ENCODE results near the gene ZRANB1.
"Not testable (repeated sequence)": the region's sequence is repeated elsewhere in the genome, so short reads cannot be mapped to it uniquely, and the experiment has no call there.

Gene ZRANB1

GRCh38 chr10:124941823-124942222, at the start of gene ZRANB1:
ZRANB1 (plus strand) TSS chr10:124942123; CDS start chr10:124942494, 371 bp downstream.
- no peak for DNase-seq

GRCh38 chr10:124892905-124893304, 49.0 kb upstream of the ZRANB1 start:
- no peak for DNase-seq

- DNase-seq = no peak
Measured at GRCh38 chr10:124894569-124895215, 47.2 kb upstream of the ZRANB1 start.

GRCh38 chr10:124896751-124897150, 45.2 kb upstream of the ZRANB1 start:
- no peak for DNase-seq

- no peak for DNase-seq
Measured at GRCh38 chr10:124898471-124898870, 43.5 kb upstream of the ZRANB1 start.

DNA sequence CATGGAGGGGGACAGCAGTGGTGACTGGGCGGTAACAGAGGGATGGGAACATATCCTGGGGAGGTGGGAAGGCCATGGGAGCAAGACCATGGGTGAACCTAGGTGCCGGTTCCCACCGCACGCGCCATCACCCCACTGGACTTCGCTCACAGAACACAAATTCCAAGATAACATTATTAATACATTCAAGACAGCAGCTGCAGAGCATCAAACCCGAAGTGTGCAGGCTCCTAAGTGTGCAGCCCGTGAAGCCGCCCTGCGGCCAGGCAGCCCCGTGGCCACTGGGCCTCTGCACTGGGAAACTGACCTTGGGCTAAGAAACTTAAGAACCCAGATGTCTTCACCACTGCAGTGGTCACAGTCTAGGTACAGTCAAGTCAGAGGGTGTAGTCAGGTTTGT, 42.8 kb upstream of the ZRANB1 start:
- DNase-seq = no peak

DNA sequence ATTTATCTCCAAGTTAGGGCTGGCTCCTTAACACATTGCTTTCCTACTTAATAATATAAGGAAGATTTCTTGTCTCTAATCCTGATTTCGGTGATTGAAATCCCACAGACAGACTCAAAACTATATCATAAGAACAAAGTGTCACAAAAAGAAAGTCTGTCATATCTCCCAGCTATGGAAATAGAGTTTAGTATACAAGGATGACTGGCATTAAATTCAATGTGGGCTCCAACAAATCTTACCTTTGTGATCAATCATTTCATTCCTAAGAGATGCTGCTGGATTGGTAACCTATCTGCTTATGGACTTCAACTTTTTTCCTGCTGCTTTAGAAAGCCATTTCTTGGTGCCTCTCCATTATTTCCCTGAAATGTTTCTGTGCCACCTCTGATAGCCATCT, 39.5 kb upstream of the ZRANB1 start:
- no peak for DNase-seq

DNA sequence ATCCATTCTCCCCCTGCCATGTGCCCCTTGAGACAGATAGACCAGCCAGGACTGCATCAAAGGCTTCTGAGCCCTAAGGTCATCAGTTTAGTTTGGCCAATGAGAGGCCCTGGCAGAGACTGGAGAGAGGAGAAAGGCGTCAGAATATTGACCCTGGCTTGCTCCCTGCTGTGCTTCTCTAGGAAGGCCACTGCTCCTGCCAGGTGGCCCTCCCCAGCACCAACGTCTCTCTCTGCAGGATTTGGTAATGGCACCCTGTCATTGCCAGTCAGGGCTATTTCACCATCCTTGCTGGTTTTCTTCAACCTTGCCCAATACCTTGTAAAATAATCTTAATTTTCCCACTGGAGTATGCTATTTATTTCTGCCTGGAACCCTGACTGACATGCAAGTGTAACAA, 38.8 kb upstream of the ZRANB1 start:
- DNase-seq = no peak

DNA sequence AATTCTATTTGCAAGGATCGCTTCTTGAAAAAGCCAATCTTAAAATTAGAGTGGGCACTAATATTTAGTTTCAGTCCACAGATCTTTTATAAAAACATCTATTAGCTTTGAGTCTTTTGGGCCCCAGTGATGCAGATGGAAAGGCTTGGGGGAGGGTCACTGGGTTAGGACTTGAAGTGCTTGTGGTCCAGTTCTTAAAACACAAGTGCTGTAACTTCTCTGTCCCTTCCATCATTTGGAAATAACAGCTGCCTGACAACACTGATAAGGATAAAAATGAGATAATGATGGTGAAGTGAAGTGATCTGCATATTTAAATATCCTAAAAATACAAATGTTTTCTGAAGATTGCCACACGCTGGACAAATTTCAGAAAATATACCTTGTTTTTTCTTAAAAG, 37.1 kb upstream of the ZRANB1 start:
- DNase-seq = no peak

- no peak for DNase-seq
Measured at GRCh38 chr10:124906551-124907001, 35.3 kb upstream of the ZRANB1 start.

DNA sequence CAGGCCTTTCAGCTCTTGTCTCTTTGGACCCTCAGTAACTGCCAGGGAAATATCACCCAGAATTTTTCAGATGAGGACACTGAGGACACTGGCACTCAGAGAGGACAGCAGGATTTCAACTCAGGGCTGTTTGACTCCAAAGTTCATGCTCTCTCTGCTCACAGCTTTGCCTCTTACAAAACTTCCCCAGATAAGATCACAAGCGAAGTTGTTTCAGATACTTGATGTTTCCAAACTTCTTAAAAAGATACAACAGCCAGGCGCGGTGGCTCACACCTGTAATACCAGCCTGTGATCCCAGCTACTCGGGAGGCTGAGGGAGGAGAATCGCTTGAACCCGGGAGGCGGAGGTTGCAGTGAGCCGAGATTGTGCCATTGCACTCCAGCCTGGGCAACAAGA, 32.4 kb upstream of the ZRANB1 start:
- DNase-seq = no peak

GRCh38 chr10:124911124-124912067, 30.5 kb upstream of the ZRANB1 start:
- no peak for DNase-seq

DNA sequence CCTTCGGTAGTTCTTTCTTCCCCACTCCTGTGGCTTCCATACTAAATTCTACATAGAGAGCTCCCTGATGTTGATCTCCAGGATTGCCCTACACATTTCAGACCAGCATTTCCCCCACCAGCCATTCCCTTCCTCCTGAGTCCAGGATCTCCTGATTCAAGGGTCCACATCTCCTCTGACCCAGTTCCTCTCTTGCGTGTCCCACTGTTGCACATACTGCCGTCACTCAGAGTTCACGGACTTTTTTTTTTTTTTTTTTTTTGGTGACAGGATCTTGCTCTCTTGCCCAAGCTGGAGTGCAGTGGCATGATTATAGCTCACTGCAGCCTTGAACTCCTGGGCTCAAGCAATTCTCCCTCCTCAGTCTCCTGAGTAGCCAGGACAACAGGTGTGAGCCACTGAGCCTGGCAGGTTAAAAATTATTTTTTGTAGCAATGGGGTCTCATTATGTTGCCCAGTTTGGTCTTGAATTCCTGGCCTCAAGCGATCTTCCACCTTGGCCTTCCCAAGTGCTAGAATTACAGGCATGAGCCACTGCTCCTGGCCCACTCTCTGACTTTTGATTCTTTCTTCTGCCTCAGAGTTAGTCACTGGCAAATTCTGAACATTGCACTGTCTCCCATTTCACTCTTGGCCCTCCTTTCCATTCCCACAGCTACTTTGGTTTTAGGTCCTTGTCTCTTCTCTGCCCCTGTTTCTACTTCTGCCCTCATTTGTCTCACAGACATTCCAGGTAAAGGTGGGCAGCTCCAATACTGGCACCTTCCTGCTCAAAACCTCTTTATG, 29.6 kb upstream of the ZRANB1 start:
- no peak for DNase-seq

DNA sequence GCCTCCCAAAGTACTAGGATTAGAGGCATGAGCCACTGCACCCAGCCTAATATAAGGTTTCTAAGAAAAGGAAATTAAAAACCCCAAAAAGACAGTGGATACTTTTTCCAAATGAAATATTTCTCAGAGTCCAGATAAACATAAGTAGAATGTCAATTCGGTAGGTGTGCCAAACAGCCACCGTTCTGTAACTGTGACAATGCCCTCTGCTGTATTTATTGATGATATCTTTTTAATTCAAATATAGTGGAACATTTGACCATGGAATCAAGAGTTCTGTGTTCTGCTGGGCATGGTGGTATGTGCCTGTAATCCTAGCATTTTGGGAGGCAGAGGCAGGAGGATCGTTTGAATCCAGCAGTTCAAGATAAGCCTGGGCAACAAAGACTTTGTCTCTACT, 28.8 kb upstream of the ZRANB1 start:
- no peak for DNase-seq

DNA sequence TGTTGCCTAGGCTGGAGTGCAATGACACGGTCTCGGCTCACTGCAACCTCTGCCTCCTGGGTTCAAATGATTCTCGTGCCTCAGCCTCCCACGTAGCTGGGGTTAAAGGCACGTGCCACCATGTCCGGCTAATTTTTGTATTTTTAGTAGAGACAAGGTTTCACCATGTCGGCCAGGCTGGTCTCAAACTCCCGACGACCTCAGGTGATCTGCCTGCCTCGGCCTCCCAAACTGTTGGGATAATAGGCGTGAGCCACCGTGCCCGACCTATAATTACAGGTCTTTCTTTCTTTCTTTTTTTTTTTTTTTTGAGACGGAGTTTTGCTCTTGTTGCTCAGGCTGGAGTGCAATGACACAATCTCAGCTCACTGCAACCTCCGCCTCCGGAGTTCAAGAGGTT, 27.5 kb upstream of the ZRANB1 start:
- not testable (repeated sequence) for DNase-seq

GRCh38 chr10:124916098-124916584, 25.8 kb upstream of the ZRANB1 start:
- DNase-seq = no peak

DNA sequence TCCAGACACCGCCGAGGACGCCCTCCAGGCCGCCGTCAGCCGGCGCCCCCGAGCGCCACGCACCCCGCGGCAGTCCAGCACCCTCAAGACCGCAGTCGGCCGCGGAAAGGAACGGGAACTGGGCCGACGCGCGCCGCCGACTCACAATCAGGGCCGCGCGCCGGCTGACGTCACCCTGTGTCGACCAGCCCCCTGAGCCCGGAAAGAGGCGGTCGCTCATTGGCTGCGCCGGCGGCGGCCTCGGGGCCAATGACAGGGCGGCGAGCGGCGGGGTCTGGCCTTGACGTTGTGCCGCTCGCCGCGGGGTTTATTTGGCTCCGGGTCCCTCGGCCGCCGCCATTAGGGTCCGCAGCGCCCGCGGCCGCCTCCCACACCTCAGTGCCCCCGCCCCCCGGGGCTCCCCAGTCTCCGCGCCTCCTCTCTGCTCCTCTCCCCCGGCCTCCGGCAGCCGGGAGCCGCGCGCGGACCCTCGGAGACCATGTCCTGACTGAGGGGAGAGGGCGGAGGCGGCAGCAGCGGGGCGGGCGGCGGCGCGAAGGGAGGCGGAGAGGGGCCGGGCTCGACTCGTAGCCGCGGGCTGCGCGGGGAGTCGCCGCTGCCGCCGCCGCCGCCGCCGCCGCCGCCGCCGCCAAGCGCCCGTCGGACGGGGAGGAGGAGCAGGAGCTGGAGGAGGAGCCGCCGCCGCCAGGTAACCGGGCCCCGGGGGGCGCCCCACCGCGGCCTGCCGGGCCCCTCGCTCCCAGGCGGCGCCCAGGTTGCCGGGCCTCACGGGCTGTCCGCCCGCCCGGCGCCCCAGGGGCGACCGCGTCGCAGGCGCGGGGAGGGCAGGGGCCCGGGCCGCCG, 25.1 kb upstream of the ZRANB1 start:
- peak; percentile 36 for DNase-seq

GRCh38 chr10:124917428-124918190, 24.3 kb upstream of the ZRANB1 start:
- no peak for DNase-seq

- no peak for DNase-seq
Measured at GRCh38 chr10:124918191-124918830, 23.6 kb upstream of the ZRANB1 start.

GRCh38 chr10:124918906-124919305, 23.0 kb upstream of the ZRANB1 start:
- DNase-seq = no peak

- DNase-seq = no peak
Measured at GRCh38 chr10:124921261-124921660, 20.7 kb upstream of the ZRANB1 start.

Measured in NCI-H187 treated with DMSO at 0.1 percent for 48 hours (cell line).